H1 (cell line): Measurements from ENCODE around the gene OMP. TPM values are rescaled to one million over a fixed set of nuclear protein-coding genes. Genes with fewer than 3 reads are reported as not detected.

Experiments used
- CBX8 ChIP-seq: fragments of 300-800, 300-1000 bp; sonication (generic); IDR thresholded peaks from 2 replicates; pipeline ENCODE4 v1.7.1; 2016; ENCODE audit warnings: low read depth, low read length, borderline replicate concordance
- FOSL1 ChIP-seq: IDR thresholded peaks from 2 replicates; pipeline ENCODE4 v1.6.1; 2011; ENCODE audit warnings: mild to moderate bottlenecking, low read depth, low read length, moderate library complexity; ENCODE audit not compliant: insufficient read depth
- HDAC2 ChIP-seq, 2 experiments: fragments of 300-600 bp in 1 of 2; sonication (generic) in 1 of 2; IDR thresholded peaks; 2 replicates each; pipeline ENCODE4 v1.6.1; 2011 to 2012; ENCODE audit warnings: low read depth in 2 of 2, low read length in 2 of 2, mild to moderate bottlenecking in 2 of 2, moderate library complexity in 2 of 2, borderline replicate concordance in 1 of 2, inconsistent platforms in 1 of 2
- KDM5A ChIP-seq: fragments of 200-600 bp; IDR thresholded peaks from 2 replicates; pipeline ENCODE4 v1.7.1; 2012; ENCODE audit warnings: mild to moderate bottlenecking, low read length, inconsistent platforms, mixed read lengths
- TEAD4 ChIP-seq: IDR thresholded peaks from 2 replicates; pipeline ENCODE4 v1.6.1; 2012; ENCODE audit warnings: low read depth, low read length, inconsistent platforms, mixed read lengths
- polyA plus RNA-seq, 7 experiments: library from polyadenylated mRNA; depleted of rRNA in 3 of 7; stranded (reverse) in 5 of 7; unstranded in 2 of 7; fragments of >200 nt in 5 of 7; fragments of 200-250 nt in 2 of 7; gene quantifications; 1 replicate in 5 of 7; 2 replicates in 1 of 7; 4 replicates in 1 of 7; pipeline versions ENCODE4 v1.2.1 to v1.2.3, GENCODE V29; 2011 to 2013; ENCODE audit warnings: missing spikeins in 2 of 7, mixed read lengths in 2 of 7
- total RNA-seq: library from RNA; stranded (reverse); fragmentation: NEBNext Ultra II Directional; extraction: Animal tissue kit (Norgen Biotek cat#: 25700); gene quantifications from 2 replicates; pipeline ENCODE4 v1.2.1, GENCODE V29; 2021

Gene OMP
- total and polyA plus RNA-seq, 2 of the 8 experiments (the other 6 are each of a cell fraction or from before 2014, with no cell fraction given) = not detected

- no peak for TF ChIP-seq KDM5A
- no peak for TF ChIP-seq CBX8
- TF ChIP-seq TEAD4 = no peak
- no peak for TF ChIP-seq FOSL1
- no peak for TF ChIP-seq HDAC2 (IDR thresholded peaks at IDR 0.05; ENCODE audit: borderline replicate concordance in 1 of 2, low read depth in 2 of 2, low read length in 2 of 2)
- TF ChIP-seq, all 59 proteins: peak for 0
Measured at GRCh38 chr11:77053217-77054015, 49.2 kb upstream of the OMP start (continued).
